ENCODE results near the gene A1BG. TPM values are rescaled to one million over a fixed set of nuclear protein-coding genes. Genes with fewer than 3 reads are reported as not detected.

The A1BG gene
- total and polyA plus RNA-seq, 2 of the 8 experiments (the other 6 are each of a cell fraction or from before 2014, with no cell fraction given), result 20.8 to 69.6 TPM

GRCh38 chr19:58346961-58347929 lies 6.0 kb downstream of the A1BG start:
- Histone ChIP-seq H3K9me3 (ENCODE audit: insufficient read depth in 2 of 2, low read depth in 1 of 2, low read length in 1 of 2) (no peaks in the 10 kb centered on the region), H3K9ac (replicated peaks in 1 of 4; ENCODE audit: extremely low read depth in 1 of 4, low read depth in 3 of 4, low read length in 3 of 4) (peak overlapping the region in 3 of 4 experiments; percentile 29 to 61 (median 48); a peak in 3 of 7 replicates), H4K20me1 (replicated peaks in 1 of 2; ENCODE audit: control insufficient read depth in 1 of 2, insufficient read depth in 2 of 2, low read length in 2 of 2) (no peaks in the 10 kb centered on the region), H3K4ac (replicated peaks; ENCODE audit: insufficient read length, low read depth, low read length) (peak overlapping the region; percentile 78), H3K23ac (ENCODE audit: insufficient read length) (no peak overlapping the region), H3K14ac (ENCODE audit: insufficient read length) (no peak overlapping the region), H3K4me3 (ENCODE audit: extremely low read depth in 1 of 4, insufficient read depth in 2 of 4, low read depth in 3 of 4, low read length in 4 of 4) (peak overlapping the region; percentile 78 to 88 (median 82)), H3K36me3 (ENCODE audit: control insufficient read depth in 2 of 4, insufficient read depth in 4 of 4, low read length in 3 of 4) (no peaks in the 10 kb centered on the region), H2AK5ac (ENCODE audit: low read depth, low read length) (no peak overlapping the region), H4K8ac (ENCODE audit: extremely low read depth, insufficient read depth, low read length) (peak overlapping the region; percentile 89; the same call in 1 of the 2 replicates), H2BK12ac (ENCODE audit: low read depth, low read length) (no peak overlapping the region), H3K27ac (ENCODE audit: low read depth, low read length) (no peak overlapping the region), H3K79me2 (ENCODE audit: control insufficient read depth in 1 of 2, insufficient read depth in 2 of 2, low read length in 2 of 2) (no peaks in the 10 kb centered on the region), H3K56ac (replicated peaks; ENCODE audit: insufficient read length, low read depth, low read length) (peak overlapping the region; percentile 82), H2BK120ac (replicated peaks; ENCODE audit: low read depth, low read length) (no peak overlapping the region), H2BK5ac (ENCODE audit: low read depth, low read length) (no peak overlapping the region), H3K4me2 (ENCODE audit: insufficient read depth in 1 of 2, low read depth in 2 of 2, low read length in 2 of 2) (peak overlapping the region; percentile 78 to 99), H2AFZ (ENCODE audit: low read length) (peak overlapping the region; percentile 82), H3K4me1 (replicated peaks in 1 of 4; ENCODE audit: control insufficient read depth in 3 of 4, insufficient read depth in 4 of 4, low read length in 3 of 4) (no peaks in the 10 kb centered on the region; a peak in 1 of 7 replicates), H4K91ac (replicated peaks; ENCODE audit: insufficient read length, low read length) (peak overlapping the region; percentile 54), H4K5ac (ENCODE audit: insufficient read length, low read depth, low read length) (peak overlapping the region; percentile 13), H3K18ac (ENCODE audit: extremely low read depth, low read length) (no peak overlapping the region; the same call in 1 of the 2 replicates), H3K27me3 (replicated peaks in 1 of 4; ENCODE audit: control insufficient read depth in 3 of 4, extremely low read depth in 1 of 4, insufficient read depth in 3 of 4, low read length in 3 of 4) (0 out of 7 replicates have a peak, but pooled peaks cover 0 to 3% (median 0%) of the 10 kb centered on the region in 4 experiments), H3K79me1 (ENCODE audit: low read depth, low read length) (no peaks in the 10 kb centered on the region), H2BK20ac (ENCODE audit: low read length) (no peak overlapping the region), H2BK15ac (ENCODE audit: low read length) (no peak overlapping the region), H3K23me2 (ENCODE audit: low read depth, low read length) (peaks cover 9% of the 10 kb centered on the region)
- ChIA-PET CTCF (ENCODE audit: partially characterized antibody) (interaction anchor here (0.9 to 2.4 kb wide), 11 partner anchors 8 to 34 kb away, joined by 3 to 13 read pairs (median 4); partner anchors contain the start of gene ZNF837), POLR2A (ENCODE audit: partially characterized antibody) (interaction anchor here (0.8 to 11.4 kb wide), 19 partner anchors 9 to 196 kb away, joined by 3 to 102 read pairs (median 4); partner anchors contain the start of genes TRIM28, ZNF274, ZNF324B and ZNF497)
- DNase-seq (ENCODE audit: low read depth in 1 of 2, low spot score in 2 of 2) (peak in 1 of 2 experiments; percentile 81), FAIRE-seq (no peak)
- WGBS, 2 experiments (ENCODE audit: extremely low coverage in 1 of 2, insufficient coverage in 1 of 2, insufficient read length in 1 of 2, insufficient replicate concordance in 2 of 2, low coverage in 1 of 2, low lambda C conversion rate in 2 of 2, missing lambda C conversion rate in 1 of 2), result 3% methylated on average over 53 of the region's 82 CpGs; no CpG with 5 or more reads in 1 of the 2 experiments
- TF ChIP-seq SIN3A (conservative IDR thresholded peaks at IDR 0.05 in 1 of 2, IDR thresholded peaks at IDR 0.05 in 1 of 2; ENCODE audit: low read depth in 1 of 2, low read length in 2 of 2) (0 out of 4 replicates have a peak, but pooled peaks of 1 of the 2 experiments have one; percentile 14), TAF1 (IDR thresholded peaks at IDR 0.05; ENCODE audit: low read depth, low read length) (peak; percentile 52; the same call in 1 of the 2 replicates), BACH1 (IDR thresholded peaks at IDR 0.05; ENCODE audit: low read length) (no peak), SUZ12 (IDR thresholded peaks at IDR 0.05; ENCODE audit: low read length) (no peak), KDM4A (IDR thresholded peaks at IDR 0.05; ENCODE audit: low read depth, low read length, severe bottlenecking) (peak; percentile 97)
